Gastroesophageal sphincter (tissue), 4 donors: Measurements from ENCODE around the gene COX7A2. TPM values are rescaled to one million over a fixed set of nuclear protein-coding genes. Genes with fewer than 3 reads are reported as not detected.

Experiments
- ATAC-seq: fragments of 150-250 bp; one replicate; pipeline ENCODE4 v1.9.1; 2016; ENCODE audit warnings: mild to moderate bottlenecking, moderate library complexity
- H3K27ac ChIP-seq, 4 donors: fragments of 200-600 bp; sonication (generic) in 3 of 4; 1 replicate in 3 of 4; 2 replicates in 1 of 4; pipeline ENCODE4 v1.5.1; 2016 to 2019
- H3K27me3 ChIP-seq: fragments of 200-600 bp; sonication (generic); one replicate; pipeline ENCODE4 v1.5.1; 2019
- H3K36me3 ChIP-seq, 2 donors: fragments of 200-600 bp; sonication (generic); one replicate each; pipeline ENCODE4 v1.5.1; 2019; ENCODE audit warnings: control low read depth in 1 of 2
- H3K4me1 ChIP-seq, 3 donors: fragments of 200-600 bp; sonication (generic); 1 replicate in 2 of 3; 2 replicates in 1 of 3; pipeline ENCODE4 v1.5.1; 2016 to 2019; ENCODE audit warnings: control low read depth in 2 of 3
- H3K4me3 ChIP-seq, 2 donors: fragments of 200-600 bp; sonication (generic); one replicate each; pipeline ENCODE4 v1.5.1; 2019; ENCODE audit warnings: mild to moderate bottlenecking in 1 of 2, moderate library complexity in 1 of 2
- H3K9me3 ChIP-seq, 3 donors: fragments of 200-600 bp; sonication (generic); one replicate each; pipeline ENCODE4 v1.5.1; 2017 to 2019; ENCODE audit warnings: control low read depth in 2 of 3
- EP300 ChIP-seq: sonication (generic); formaldehyde crosslinking; IDR thresholded peaks from one replicate; pipeline ENCODE4 v1.6.1; 2017; ENCODE audit warnings: antibody characterized with exemption, mild to moderate bottlenecking
- POLR2A ChIP-seq, 2 donors: fragments of 450-650 bp; IDR thresholded peaks; one replicate each; pipeline ENCODE4 v1.6.1; 2017; ENCODE audit warnings: antibody characterized with exemption in 2 of 2, mild to moderate bottlenecking in 2 of 2, moderate library complexity in 1 of 2
- POLR2AphosphoS5 ChIP-seq: sonication (generic); formaldehyde crosslinking; IDR thresholded peaks from one replicate; pipeline ENCODE4 v1.6.1; 2017; ENCODE audit warnings: antibody characterized with exemption
- WGBS, 2 donors: methylation state at CpG; one replicate each; pipeline ENCODE4 v1.1.5; 2018; ENCODE audit warnings: low coverage in 1 of 2; 5-methylcytosine and 5-hydroxymethylcytosine counted together
- total RNA-seq, 4 donors: library from RNA; depleted of rRNA; stranded (reverse); fragments of >200 nt; gene quantifications; one replicate each; pipeline ENCODE4 v1.1.0, GENCODE V29; 2016
- TF ChIP-seq, protein P1 (sequence below), 4 experiments: fragments of 200-600 bp in 2 of 4; fragments of 450-650 bp in 2 of 4; sonication (generic) in 1 of 4; IDR thresholded peaks; one replicate each; pipeline ENCODE4 v1.5.1; 2017 to 2019; ENCODE audit warnings: antibody characterized with exemption in 4 of 4, mild to moderate bottlenecking in 2 of 4, moderate library complexity in 2 of 4

COX7A2 gene
- total RNA-seq, 4 donors from 2014 or later, result 148 to 764 (median 376) TPM

DNA sequence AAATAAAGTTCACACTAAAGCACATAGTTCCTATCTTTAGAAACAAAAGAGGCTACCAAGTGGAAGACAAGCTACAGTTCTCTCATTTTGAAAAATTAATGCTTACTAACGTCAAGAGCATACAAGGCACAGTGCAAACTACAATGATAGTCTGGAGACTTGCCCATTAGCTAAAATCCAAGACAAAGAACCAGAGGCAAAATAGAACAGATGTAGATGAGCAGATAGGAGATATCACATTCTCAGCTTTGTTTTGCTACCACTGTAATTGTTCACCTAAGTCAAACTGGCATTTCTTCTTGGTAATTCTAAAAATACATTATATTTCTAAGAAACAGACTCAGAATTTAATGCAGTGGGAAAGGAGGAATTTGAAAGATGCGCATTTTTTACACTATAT, 35.8 kb upstream of the COX7A2 start:
- no peak overlapping the region for H3K4me3 ChIP-seq
- no peak for ATAC-seq
- no peak for TF ChIP-seq POLR2A (IDR thresholded peaks at IDR 0.05)
- TF ChIP-seq, protein P1, sequence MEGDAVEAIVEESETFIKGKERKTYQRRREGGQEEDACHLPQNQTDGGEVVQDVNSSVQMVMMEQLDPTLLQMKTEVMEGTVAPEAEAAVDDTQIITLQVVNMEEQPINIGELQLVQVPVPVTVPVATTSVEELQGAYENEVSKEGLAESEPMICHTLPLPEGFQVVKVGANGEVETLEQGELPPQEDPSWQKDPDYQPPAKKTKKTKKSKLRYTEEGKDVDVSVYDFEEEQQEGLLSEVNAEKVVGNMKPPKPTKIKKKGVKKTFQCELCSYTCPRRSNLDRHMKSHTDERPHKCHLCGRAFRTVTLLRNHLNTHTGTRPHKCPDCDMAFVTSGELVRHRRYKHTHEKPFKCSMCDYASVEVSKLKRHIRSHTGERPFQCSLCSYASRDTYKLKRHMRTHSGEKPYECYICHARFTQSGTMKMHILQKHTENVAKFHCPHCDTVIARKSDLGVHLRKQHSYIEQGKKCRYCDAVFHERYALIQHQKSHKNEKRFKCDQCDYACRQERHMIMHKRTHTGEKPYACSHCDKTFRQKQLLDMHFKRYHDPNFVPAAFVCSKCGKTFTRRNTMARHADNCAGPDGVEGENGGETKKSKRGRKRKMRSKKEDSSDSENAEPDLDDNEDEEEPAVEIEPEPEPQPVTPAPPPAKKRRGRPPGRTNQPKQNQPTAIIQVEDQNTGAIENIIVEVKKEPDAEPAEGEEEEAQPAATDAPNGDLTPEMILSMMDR (IDR thresholded peaks at IDR 0.05), result no peak
- TF ChIP-seq EP300, result no peak
- TF ChIP-seq POLR2AphosphoS5, result no peak
- no peaks in the 10 kb centered on the region for H3K27me3 ChIP-seq
- peak overlapping the region in 2 of 4 donors; percentile 20 to 38 for H3K27ac ChIP-seq
- no peaks in the 10 kb centered on the region for H3K36me3 ChIP-seq
- peaks cover 9 to 87% (median 19%) of the 10 kb centered on the region in 3 donors for H3K4me1 ChIP-seq
- H3K9me3 ChIP-seq, result no peaks in the 10 kb centered on the region
- WGBS, 2 donors, result 52 to 60% methylated on average over 2 of the region's 2 CpGs

GRCh38 chr6:75278474-75279077, 35.0 kb upstream of the COX7A2 start:
- H3K27ac ChIP-seq, result peak overlapping the region in 1 of 4 donors; percentile 38
- H3K36me3 ChIP-seq, result no peaks in the 10 kb centered on the region
- no peaks in the 10 kb centered on the region for H3K27me3 ChIP-seq
- TF ChIP-seq POLR2A (IDR thresholded peaks at IDR 0.05), result no peak
- no peak for TF ChIP-seq POLR2AphosphoS5
- no peak for TF ChIP-seq EP300
- H3K4me3 ChIP-seq, result no peak overlapping the region
- ATAC-seq, result no peak
- no peaks in the 10 kb centered on the region for H3K9me3 ChIP-seq
- H3K4me1 ChIP-seq, result peaks cover 9 to 95% (median 19%) of the 10 kb centered on the region in 3 donors
- 48 to 53% methylated on average over 2 to 4 of the region's 4 CpGs for WGBS, 2 donors

- Histone ChIP-seq H3K27ac (no peak overlapping the region), H3K9me3 (no peaks in the 10 kb centered on the region), H3K27me3 (no peaks in the 10 kb centered on the region), H3K4me1 (peaks cover under 1 to 82% (median 7%) of the 10 kb centered on the region in 3 donors), H3K4me3 (no peak overlapping the region), H3K36me3 (peaks cover 0 to 10% of the 10 kb centered on the region in 2 donors)
- ATAC-seq, result no peak
- TF ChIP-seq POLR2AphosphoS5, result no peak
- TF ChIP-seq, protein P1 (IDR thresholded peaks at IDR 0.05), result no peak
- TF ChIP-seq EP300, result no peak
- no peak for TF ChIP-seq POLR2A (IDR thresholded peaks at IDR 0.05)
These were observed 31.5 kb upstream of the COX7A2 start for GRCh38 chr6:75275067-75275466.

DNA sequence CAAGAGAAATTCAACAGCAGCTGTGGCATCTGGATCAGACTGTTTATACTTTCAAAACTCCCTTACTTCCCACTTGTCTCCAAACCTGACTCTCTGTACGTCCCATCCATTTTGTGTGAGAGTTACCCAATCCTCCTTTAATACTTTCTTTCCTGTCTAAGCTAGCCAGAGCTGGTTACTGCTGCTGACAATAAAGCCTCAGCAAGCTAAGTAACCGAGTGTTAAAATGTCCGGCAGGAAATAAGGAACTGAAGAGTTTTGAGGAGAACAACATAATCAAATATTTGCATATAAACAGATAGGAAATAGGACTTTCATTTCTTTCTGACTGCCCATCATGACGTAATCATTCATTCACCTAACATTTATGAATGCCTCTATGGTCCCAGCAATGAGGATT, 29.4 kb upstream of the COX7A2 start:
- Histone ChIP-seq H3K27me3 (no peaks in the 10 kb centered on the region), H3K4me1 (peaks cover 0 to 70% (median 3%) of the 10 kb centered on the region in 3 donors), H3K4me3 (no peak overlapping the region), H3K9me3 (no peaks in the 10 kb centered on the region), H3K36me3 (peaks cover 0 to 10% of the 10 kb centered on the region in 2 donors), H3K27ac (peak overlapping the region in 1 of 4 donors; percentile 13)
- TF ChIP-seq POLR2A (IDR thresholded peaks at IDR 0.05) (no peak), EP300 (no peak), POLR2AphosphoS5 (no peak)
- TF ChIP-seq, protein P1 (IDR thresholded peaks at IDR 0.05), result no peak
- no peak for ATAC-seq
- 74 to 89% methylated on average over 2 to 4 of the region's 4 CpGs for WGBS, 2 donors

- Histone ChIP-seq H3K27ac (peak overlapping the region in 3 of 4 donors; percentile 2 to 47 (median 15)), H3K4me3 (no peak overlapping the region), H3K27me3 (no peaks in the 10 kb centered on the region), H3K4me1 (peaks cover 3 to 70% (median 3%) of the 10 kb centered on the region in 3 donors), H3K9me3 (no peaks in the 10 kb centered on the region), H3K36me3 (peaks cover 0 to 10% of the 10 kb centered on the region in 2 donors)
- no peak for ATAC-seq
- 82 to 88% methylated on average over 4 to 5 of the region's 5 CpGs for WGBS, 2 donors
- TF ChIP-seq EP300 (no peak), POLR2A (IDR thresholded peaks at IDR 0.05) (no peak), POLR2AphosphoS5 (no peak)
- TF ChIP-seq, protein P1 (IDR thresholded peaks at IDR 0.05), result no peak
These were observed 28.7 kb upstream of the COX7A2 start for GRCh38 chr6:75272145-75272840.
